ENCODE results near the gene KTN1. TPM values are rescaled to one million over a fixed set of nuclear protein-coding genes. Genes with fewer than 3 reads are reported as not detected.

Gene KTN1
- total and polyA plus RNA-seq, 8 donors, result 125 to 171 (median 140) TPM

DNA sequence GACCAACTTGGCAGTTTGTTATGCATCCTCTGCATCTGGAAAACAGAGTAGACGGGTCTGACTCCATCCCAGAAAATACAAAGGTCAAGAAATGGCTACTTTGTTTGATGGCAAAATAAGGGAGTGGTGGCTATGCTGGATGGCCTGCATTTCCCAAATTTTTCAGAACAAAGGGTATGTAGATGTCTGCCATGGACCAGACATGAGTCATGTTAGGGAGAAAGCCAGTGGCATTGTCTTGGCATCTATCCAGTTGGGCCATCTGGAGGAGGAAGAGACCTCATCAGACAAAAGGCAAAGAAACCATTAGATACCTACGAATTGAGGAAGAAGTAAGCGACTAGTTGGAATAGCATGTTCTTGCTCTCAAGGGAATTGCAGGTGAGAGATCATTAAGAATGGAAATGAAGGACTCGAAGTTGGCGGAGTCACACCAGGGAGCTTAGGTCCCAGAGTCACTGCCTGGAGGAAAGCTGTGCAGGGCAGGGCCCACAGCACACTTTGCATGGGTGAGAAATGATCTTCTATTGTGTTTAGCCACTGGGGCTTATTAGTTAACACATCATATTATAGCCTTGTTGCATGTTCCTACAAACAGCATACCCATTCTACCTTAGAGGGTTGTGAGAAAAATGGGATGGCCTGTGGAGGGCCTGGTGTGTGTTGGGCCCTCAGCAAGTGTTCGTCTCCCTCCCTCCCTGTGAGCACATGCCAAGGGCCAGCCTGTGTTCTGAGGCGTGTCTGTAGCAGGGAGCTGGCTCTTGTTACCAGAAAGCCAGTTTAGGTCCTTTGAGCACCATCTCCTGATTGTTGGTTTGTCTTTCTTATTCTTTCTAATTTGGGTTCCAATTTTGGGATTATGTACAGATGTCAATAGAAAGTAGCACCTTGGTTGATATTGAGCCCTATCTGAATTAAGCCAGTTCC lies 119.4 kb downstream of the KTN1 start:
- H3K36me3 ChIP-seq, result no peaks in the 10 kb centered on the region
- H3K4me1 ChIP-seq, result no peaks in the 10 kb centered on the region
- H3K4me3 ChIP-seq, result no peak overlapping the region
- no peaks in the 10 kb centered on the region for H3K27me3 ChIP-seq
- no peak for TF ChIP-seq CTCF (IDR thresholded peaks at IDR 0.05)
- ATAC-seq (no peak), DNase-seq (no peak)
- intact Hi-C loops (cut with DNase I), result loop anchor here in 1 of 2 donors (10.0 kb wide), 1 partner anchor 775 kb away; no protein-coding TSS in a partner anchor
- no peak overlapping the region for H3K27ac ChIP-seq
- H3K9me3 ChIP-seq, result no peaks in the 10 kb centered on the region

DNA sequence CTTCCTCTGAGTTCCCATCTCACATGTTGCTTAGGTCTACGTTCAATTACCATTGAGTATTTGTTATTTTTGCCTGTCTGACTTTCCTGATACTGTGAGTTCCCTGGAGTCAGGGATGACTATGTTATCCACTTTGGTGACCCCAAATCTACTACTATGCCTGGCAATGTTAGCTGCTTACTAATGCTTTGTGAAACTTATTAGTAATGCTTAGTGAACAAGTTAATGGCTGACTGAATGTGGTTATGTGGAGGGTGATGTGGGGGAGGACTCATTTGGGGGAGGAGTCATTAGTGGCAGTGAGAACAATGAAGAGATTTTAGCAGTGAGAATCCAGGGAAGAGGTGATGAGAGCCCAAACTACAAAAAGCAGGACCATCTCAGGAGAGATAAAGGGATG lies 121.6 kb downstream of the KTN1 start:
- Histone ChIP-seq H3K27me3 (no peaks in the 10 kb centered on the region), H3K36me3 (no peaks in the 10 kb centered on the region), H3K4me3 (no peak overlapping the region), H3K9me3 (no peaks in the 10 kb centered on the region), H3K4me1 (no peaks in the 10 kb centered on the region), H3K27ac (no peak overlapping the region)
- ATAC-seq (no peak), DNase-seq (no peak)
- intact Hi-C loops (cut with DNase I), result loop anchor here in 1 of 2 donors (10.0 kb wide), 1 partner anchor 773 kb away; no protein-coding TSS in a partner anchor
- no peak for TF ChIP-seq CTCF (IDR thresholded peaks at IDR 0.05)

DNA sequence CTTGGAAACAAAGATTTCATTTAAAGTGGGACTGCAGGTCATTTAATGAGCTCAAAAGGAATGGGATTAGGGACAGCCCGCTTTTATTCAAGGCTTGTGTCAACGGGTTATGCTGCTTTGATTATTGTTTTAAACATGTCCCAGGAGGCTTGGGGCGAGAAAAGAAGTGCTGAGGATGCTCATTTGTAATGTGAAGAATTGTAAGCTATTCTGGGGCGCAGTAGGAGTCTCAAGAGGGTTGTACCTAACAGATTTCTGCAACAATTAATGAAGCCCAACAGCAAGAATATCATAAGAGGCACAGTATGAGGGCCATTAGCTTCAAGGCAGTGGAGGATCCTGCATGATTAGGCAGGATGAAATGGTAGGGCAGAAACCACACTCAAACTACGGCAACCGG lies 122.5 kb downstream of the KTN1 start:
- Histone ChIP-seq H3K4me3 (no peak overlapping the region), H3K27ac (no peak overlapping the region), H3K27me3 (no peaks in the 10 kb centered on the region), H3K4me1 (peaks cover 0 to 4% of the 10 kb centered on the region in 2 donors), H3K9me3 (no peaks in the 10 kb centered on the region), H3K36me3 (no peaks in the 10 kb centered on the region)
- no peak for DNase-seq
- no peak for ATAC-seq
- TF ChIP-seq CTCF (IDR thresholded peaks at IDR 0.05), result no peak
- intact Hi-C loops (cut with DNase I), result loop anchor here in 1 of 2 donors (10.0 kb wide), 1 partner anchor 772 kb away; no protein-coding TSS in a partner anchor

DNA sequence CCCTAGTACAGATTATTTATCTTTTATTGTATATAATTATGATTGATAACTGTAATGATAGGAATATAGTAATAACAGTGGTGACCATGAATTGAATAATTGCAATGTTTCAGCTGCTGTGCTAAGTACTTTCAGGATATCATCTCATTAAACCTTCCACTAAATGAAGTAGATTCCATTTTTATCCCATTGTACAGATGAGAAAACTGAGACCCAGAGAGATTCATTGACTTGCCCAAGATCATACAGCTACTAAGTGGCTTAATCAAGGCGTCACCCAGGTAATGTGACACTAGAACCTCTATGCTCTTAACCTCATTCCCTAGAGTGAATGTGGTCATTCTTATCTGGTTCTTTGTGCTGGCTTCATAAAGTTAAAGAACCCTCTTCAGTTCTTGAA lies 124.6 kb downstream of the KTN1 start:
- Histone ChIP-seq H3K4me3 (no peak overlapping the region), H3K36me3 (no peaks in the 10 kb centered on the region), H3K27me3 (no peaks in the 10 kb centered on the region), H3K9me3 (no peaks in the 10 kb centered on the region), H3K4me1 (peaks cover 0 to 8% of the 10 kb centered on the region in 2 donors), H3K27ac (no peak overlapping the region)
- no peak for TF ChIP-seq CTCF (IDR thresholded peaks at IDR 0.05)
- intact Hi-C loops (cut with DNase I), result loop anchor here in 1 of 2 donors (10.0 kb wide), 1 partner anchor 770 kb away; no protein-coding TSS in a partner anchor
- DNase-seq (no peak), ATAC-seq (no peak)

- Histone ChIP-seq H3K4me1 (peaks cover 0 to 8% of the 10 kb centered on the region in 2 donors), H3K36me3 (no peaks in the 10 kb centered on the region), H3K9me3 (no peaks in the 10 kb centered on the region), H3K4me3 (no peak overlapping the region), H3K27ac (peak overlapping the region in 1 of 2 donors; percentile 60), H3K27me3 (no peaks in the 10 kb centered on the region)
- DNase-seq, result peak; percentile 45 to 82 (median 75)
- intact Hi-C loops (cut with DNase I), result loop anchor here in 1 of 2 donors (10.0 kb wide), 1 partner anchor 769 kb away; no protein-coding TSS in a partner anchor
- no peak for TF ChIP-seq CTCF (IDR thresholded peaks at IDR 0.05)
- ATAC-seq, result peak; percentile 89
Observed at GRCh38 chr14:55705651-55706364, 125.8 kb downstream of the KTN1 start.
